ENCODE measurements around the gene GAREM2. TPM values are rescaled to one million over a fixed set of nuclear protein-coding genes. Genes with fewer than 3 reads are reported as not detected.

GAREM2 gene
- total and polyA plus RNA-seq, 2 donors from 2014 or later: 1.2 to 3.2 TPM

- Histone ChIP-seq H3K4me3 (ENCODE audit: low read length in 3 of 3) (no peak overlapping the region), H3K27ac (ENCODE audit: low read depth in 2 of 2, low read length in 2 of 2) (no peak overlapping the region), H3K9ac (ENCODE audit: low read length in 3 of 3) (no peak overlapping the region), H3K27me3 (ENCODE audit: control insufficient read depth, insufficient read depth, low read length) (no peaks in the 10 kb centered on the region), H3K9me3 (ENCODE audit: control insufficient read depth in 2 of 3, insufficient read depth in 1 of 3, low read length in 3 of 3) (no peaks in the 10 kb centered on the region), H3K36me3 (ENCODE audit: control insufficient read depth in 2 of 3, insufficient read depth in 3 of 3, low read length in 3 of 3) (peaks cover 4 to 38% (median 29%) of the 10 kb centered on the region in 3 donors), H3K4me1 (ENCODE audit: control insufficient read depth in 2 of 3, insufficient read depth in 2 of 3, low read depth in 1 of 3, low read length in 3 of 3) (no peaks in the 10 kb centered on the region)
- DNase-seq (no peak), FAIRE-seq (no peak)
- intact Hi-C loops (cut with DNase I): no loop called here
- no peak for TF ChIP-seq CTCF (IDR thresholded peaks at IDR 0.05; ENCODE audit: borderline replicate concordance, extremely low read depth, insufficient read depth)
Measured at GRCh38 chr2:26224095-26224494, 51.2 kb downstream of the GAREM2 start.

- FAIRE-seq (no peak), DNase-seq (no peak)
- Histone ChIP-seq H3K27ac (ENCODE audit: low read depth in 2 of 2, low read length in 2 of 2) (no peak overlapping the region), H3K4me1 (ENCODE audit: control insufficient read depth in 2 of 3, insufficient read depth in 2 of 3, low read depth in 1 of 3, low read length in 3 of 3) (no peaks in the 10 kb centered on the region), H3K36me3 (ENCODE audit: control insufficient read depth in 2 of 3, insufficient read depth in 3 of 3, low read length in 3 of 3) (peaks cover 7 to 55% (median 40%) of the 10 kb centered on the region in 3 donors), H3K9ac (ENCODE audit: low read length in 3 of 3) (no peak overlapping the region), H3K27me3 (ENCODE audit: control insufficient read depth, insufficient read depth, low read length) (no peaks in the 10 kb centered on the region), H3K4me3 (ENCODE audit: low read length in 3 of 3) (no peak overlapping the region), H3K9me3 (ENCODE audit: control insufficient read depth in 2 of 3, insufficient read depth in 1 of 3, low read length in 3 of 3) (no peaks in the 10 kb centered on the region)
- intact Hi-C loops (cut with DNase I): no loop called here
- TF ChIP-seq CTCF (IDR thresholded peaks at IDR 0.05; ENCODE audit: borderline replicate concordance, extremely low read depth, insufficient read depth): no peak
Measured at GRCh38 chr2:26229595-26229994, 56.7 kb downstream of the GAREM2 start.

GRCh38 chr2:26230806-26231205 lies 57.9 kb downstream of the GAREM2 start:
- DNase-seq (no peak), FAIRE-seq (no peak)
- Histone ChIP-seq H3K4me1 (ENCODE audit: control insufficient read depth in 2 of 3, insufficient read depth in 2 of 3, low read depth in 1 of 3, low read length in 3 of 3) (no peaks in the 10 kb centered on the region), H3K27me3 (ENCODE audit: control insufficient read depth, insufficient read depth, low read length) (no peaks in the 10 kb centered on the region), H3K9ac (ENCODE audit: low read length in 3 of 3) (no peak overlapping the region), H3K9me3 (ENCODE audit: control insufficient read depth in 2 of 3, insufficient read depth in 1 of 3, low read length in 3 of 3) (no peaks in the 10 kb centered on the region), H3K36me3 (ENCODE audit: control insufficient read depth in 2 of 3, insufficient read depth in 3 of 3, low read length in 3 of 3) (peaks cover 9 to 65% (median 45%) of the 10 kb centered on the region in 3 donors), H3K27ac (ENCODE audit: low read depth in 2 of 2, low read length in 2 of 2) (no peak overlapping the region), H3K4me3 (ENCODE audit: low read length in 3 of 3) (no peak overlapping the region)
- TF ChIP-seq CTCF (IDR thresholded peaks at IDR 0.05; ENCODE audit: borderline replicate concordance, extremely low read depth, insufficient read depth): no peak
- intact Hi-C loops (cut with DNase I): no loop called here

- intact Hi-C loops (cut with DNase I): no loop called here
- FAIRE-seq: no peak
- peaks cover 9 to 50% (median 40%) of the 10 kb centered on the region in 3 donors for H3K36me3 ChIP-seq (ENCODE audit: control insufficient read depth in 2 of 3, insufficient read depth in 3 of 3, low read length in 3 of 3)
Measured at GRCh38 chr2:26235089-26235488, 62.2 kb downstream of the GAREM2 start.

More at GRCh38 chr2:26235089-26235488, 62.2 kb downstream of the GAREM2 start:
- Histone ChIP-seq H3K27me3 (ENCODE audit: control insufficient read depth, insufficient read depth, low read length) (no peaks in the 10 kb centered on the region), H3K9ac (ENCODE audit: low read length in 3 of 3) (no peak overlapping the region), H3K4me1 (ENCODE audit: control insufficient read depth in 2 of 3, insufficient read depth in 2 of 3, low read depth in 1 of 3, low read length in 3 of 3) (peaks cover 0 to 9% (median 2%) of the 10 kb centered on the region in 3 donors), H3K9me3 (ENCODE audit: control insufficient read depth in 2 of 3, insufficient read depth in 1 of 3, low read length in 3 of 3) (no peaks in the 10 kb centered on the region), H3K4me3 (ENCODE audit: low read length in 3 of 3) (no peak overlapping the region), H3K27ac (ENCODE audit: low read depth in 2 of 2, low read length in 2 of 2) (no peak overlapping the region)
- no peak for TF ChIP-seq CTCF (IDR thresholded peaks at IDR 0.05; ENCODE audit: borderline replicate concordance, extremely low read depth, insufficient read depth)
- peak in 1 of 5 donors; percentile 2 for DNase-seq

Measured in kidney (tissue), 14 donors.